HepG2 (cell line): ENCODE data around the gene TRIM15. TPM values are rescaled to one million over a fixed set of nuclear protein-coding genes. Genes with fewer than 3 reads are reported as not detected.
A peak's percentile ranks its signal among the peaks of the same experiment; 100 is the strongest.

Experiments
- ATAC-seq: fragments of 200-7000 bp; cut with Tn5 transposase; 3 replicates; pipeline ENCODE4 v1.9.1; 2020; ENCODE audit warnings: mild to moderate bottlenecking, moderate library complexity
- BruUV-seq: library from RNA; stranded (reverse); fragments of 400-500 nt; replicated peaks from 2 replicates; lab custom pipeline; 2021; lab: Mats Ljungman, UMichigan
- CTCF ChIA-PET: fragments of 300-600 bp; formaldehyde crosslinking; extraction: SDS; loops from one replicate; lab custom pipeline; 2021; ENCODE audit warnings: low total read pairs, inconsistent platforms, low intra/inter-chr PET ratio; lab: Yijun Ruan, JAX
- POLR2A ChIA-PET: fragments of 350-600 bp; sonication (Branson Sonifier 250); formaldehyde crosslinking; loops from one replicate; lab custom pipeline; 2020; ENCODE audit warnings: antibody characterized with exemption, inconsistent platforms; lab: Yijun Ruan, JAX
- DNase-seq: peaks from one replicate; pipeline ENCODE4 v3.0.0-alpha.2; 2015; ENCODE audit warnings: low spot score
- FAIRE-seq: peaks from 3 replicates; lab custom pipeline; 2011; peaks lifted over from hg19 to GRCh38; lab: Jason Lieb, UNC
- H2AFZ ChIP-seq: one replicate; pipeline ENCODE4 v1.6.1; 2011; ENCODE audit warnings: low read length, inconsistent platforms
- H3K27ac ChIP-seq: fragments of 300-600 bp; 3 replicates; pipeline ENCODE4 v1.8.0; 2011; ENCODE audit warnings: mixed run types, mild to moderate bottlenecking, mixed read lengths, low read length, inconsistent platforms; ENCODE audit not compliant: insufficient read depth; ENCODE audit errors: extremely low read length
- H3K27me3 ChIP-seq, 2 experiments: fragments of 200-600 bp in 1 of 2; 2 replicates in 1 of 2; 3 replicates in 1 of 2; pipeline versions ENCODE4 v1.6.0 to v1.8.0; 2011; ENCODE audit warnings: low read length in 2 of 2, mild to moderate bottlenecking in 2 of 2, moderate library complexity in 2 of 2, inconsistent platforms in 1 of 2; ENCODE audit not compliant: insufficient read depth in 2 of 2, control insufficient read depth in 1 of 2
- H3K36me3 ChIP-seq, 2 experiments: fragments of 200-600 bp in 1 of 2; replicated peaks in 1 of 2; 2 replicates in 1 of 2; 3 replicates in 1 of 2; pipeline versions ENCODE4 v1.5.1 to v1.8.0; 2011; ENCODE audit warnings: low read length in 2 of 2, inconsistent platforms in 1 of 2; ENCODE audit not compliant: insufficient read depth in 2 of 2, control insufficient read depth in 1 of 2
- H3K4me1 ChIP-seq: 2 replicates; pipeline ENCODE4 v1.5.1; 2012; ENCODE audit warnings: low read length, inconsistent platforms; ENCODE audit not compliant: insufficient read depth
- H3K4me2 ChIP-seq: 2 replicates; pipeline ENCODE4 v1.6.0; 2011; ENCODE audit warnings: low read depth, low read length, inconsistent platforms
- H3K4me3 ChIP-seq, 3 experiments: fragments of 200-600 bp in 1 of 3; sonication (generic), shearing (Covaris generic) in 1 of 3; replicated peaks in 1 of 3; 2 replicates each; pipeline ENCODE4 v1.5.1; 2011 to 2016; ENCODE audit warnings: low read length in 3 of 3, inconsistent platforms in 2 of 3, low read depth in 2 of 3, mild to moderate bottlenecking in 2 of 3, control low read depth in 1 of 3, mixed read lengths in 1 of 3; ENCODE audit not compliant: insufficient read depth in 1 of 3
- H3K79me2 ChIP-seq: one replicate; pipeline ENCODE4 v1.6.1; 2011; ENCODE audit warnings: low read length, inconsistent platforms; ENCODE audit not compliant: insufficient read depth
- H3K9ac ChIP-seq: 2 replicates; pipeline ENCODE4 v1.6.0; 2011; ENCODE audit warnings: mild to moderate bottlenecking, low read depth, low read length, inconsistent platforms; ENCODE audit not compliant: insufficient read depth
- H3K9me3 ChIP-seq: 2 replicates; pipeline ENCODE4 v1.5.1; 2012; ENCODE audit warnings: mild to moderate bottlenecking, low read length
- H4K20me1 ChIP-seq: 2 replicates; pipeline ENCODE4 v1.6.0; 2011; ENCODE audit warnings: inconsistent platforms, mild to moderate bottlenecking, low read length, moderate library complexity; ENCODE audit not compliant: insufficient read depth
- ARID5B ChIP-seq: IDR thresholded peaks from 2 replicates; pipeline ENCODE4 v1.4.0; 2020; ENCODE audit warnings: mild to moderate bottlenecking, missing genetic modification reagents
- CCAR2 ChIP-seq: fragments of 200-400 bp; formaldehyde crosslinking; optimal IDR thresholded peaks from 2 replicates; pipeline ENCODE3; 2018; ENCODE audit warnings: low read depth, mild to moderate bottlenecking, low read length, moderate library complexity
- CSRNP1 ChIP-seq: sonication (generic); formaldehyde crosslinking; IDR thresholded peaks from 2 replicates; pipeline ENCODE4 v1.8.1; 2023; ENCODE audit warnings: mild to moderate bottlenecking, missing genetic modification reagents
- ELF3 ChIP-seq: IDR thresholded peaks from 2 replicates; pipeline ENCODE4 v1.6.1; 2016; ENCODE audit warnings: missing genetic modification reagents, missing compliant biosample characterization
- FOSL2 ChIP-seq: sonication (generic); formaldehyde crosslinking; IDR thresholded peaks from 2 replicates; pipeline ENCODE4 v1.4.0; 2020; ENCODE audit warnings: missing genetic modification reagents
- GATAD2A ChIP-seq: IDR thresholded peaks from 2 replicates; pipeline ENCODE4 v1.6.1; 2016
- GPN1 ChIP-seq: sonication (generic); formaldehyde crosslinking; IDR thresholded peaks from 2 replicates; pipeline ENCODE4 v1.5.1; 2020; ENCODE audit warnings: missing genetic modification reagents, borderline replicate concordance
- KAT2B ChIP-seq: fragments of 150-350 bp; IDR thresholded peaks from 2 replicates; pipeline ENCODE4 v1.6.1; 2014; ENCODE audit warnings: low read depth, low read length, borderline replicate concordance
- MAFF ChIP-seq: IDR thresholded peaks from 2 replicates; pipeline ENCODE4 v1.6.1; 2011; ENCODE audit warnings: low read depth, low read length, improper control_type of control experiment
- PAWR ChIP-seq: sonication (generic); formaldehyde crosslinking; IDR thresholded peaks from 2 replicates; pipeline ENCODE4 v1.4.0; 2020; ENCODE audit warnings: missing genetic modification reagents, mild to moderate bottlenecking, borderline replicate concordance
- PHF21A ChIP-seq: sonication (generic); formaldehyde crosslinking; IDR thresholded peaks from 2 replicates; pipeline ENCODE4 v1.5.0; 2020; ENCODE audit warnings: mild to moderate bottlenecking, missing genetic modification reagents
- SSRP1 ChIP-seq: IDR thresholded peaks from 2 replicates; pipeline ENCODE4 v1.6.1; 2016; ENCODE audit warnings: control low read depth
- TBL1XR1 ChIP-seq: fragments of 150-350 bp; IDR thresholded peaks from 2 replicates; pipeline ENCODE4 v1.6.1; 2014; ENCODE audit warnings: borderline replicate concordance, low read length; ENCODE audit not compliant: partially characterized antibody
- TGIF2 ChIP-seq: IDR thresholded peaks from 2 replicates; pipeline ENCODE4 v1.6.1; 2016; ENCODE audit warnings: control low read depth, missing compliant biosample characterization
- ZBTB8A ChIP-seq: sonication (generic); formaldehyde crosslinking; IDR thresholded peaks from 2 replicates; pipeline ENCODE4 v1.4.0; 2020; ENCODE audit warnings: mild to moderate bottlenecking, low read depth, missing genetic modification reagents, borderline replicate concordance
- ZNF317 ChIP-seq: sonication (generic); formaldehyde crosslinking; IDR thresholded peaks from 2 replicates; pipeline ENCODE4 v1.5.0; 2020; ENCODE audit warnings: mild to moderate bottlenecking, missing genetic modification reagents
- ZNF350 ChIP-seq: sonication (generic); formaldehyde crosslinking; IDR thresholded peaks from 2 replicates; pipeline ENCODE4 v1.4.0; 2020; ENCODE audit warnings: mild to moderate bottlenecking, low read depth, missing genetic modification reagents, borderline replicate concordance
- WGBS: methylation state at CpG from one replicate; pipeline ENCODE4 v1.1.6; 2017; ENCODE audit warnings: low lambda C conversion rate; 5-methylcytosine and 5-hydroxymethylcytosine counted together
- in situ Hi-C: cut with HindIII; loops from 2 replicates; pipeline ENCODE4 v1.10.0; 2017; ENCODE audit warnings: low pct_unique_long_range_greater_than_20kb; ENCODE audit not compliant: extremely low pct_ligation_motif_present
- intact Hi-C: fragments of 100-400 bp; cut with micrococcal nuclease; formaldehyde crosslinking; loops from one replicate; pipeline ENCODE4 v1.10.0; 2022; ENCODE audit not compliant: unreplicated experiment
- polyA plus RNA-seq, 8 experiments: library from polyadenylated mRNA; depleted of rRNA in 3 of 8; stranded (reverse) in 7 of 8; unstranded in 1 of 8; fragments of >200 nt; fragmentation: Illumina TruSeq in 4 of 8; extraction: Trizol in 4 of 8; gene quantifications; 2 replicates each; pipeline versions ENCODE4 v1.2.1 to v1.2.3, GENCODE V29; 2011 to 2016; ENCODE audit warnings: low read depth in 4 of 8, missing spikeins in 1 of 8, mixed read lengths in 1 of 8; ENCODE audit not compliant: insufficient read depth in 1 of 8
- total RNA-seq, 5 experiments: library from RNA; depleted of rRNA; stranded (reverse); fragments of >200 nt; fragmentation: Illumina TruSeq; extraction: Trizol; gene quantifications; 2 replicates each; pipeline ENCODE4 v1.2.3, GENCODE V29; 2016; ENCODE audit warnings: low read depth in 1 of 5

TRIM15 gene
- total and polyA plus RNA-seq, 2 of the 13 experiments (the other 11 are each of a cell fraction or from before 2014, with no cell fraction given) = 35.1 to 38.2 TPM

- in situ Hi-C loops = no loop called here
- intact Hi-C loops = no loop called here
- ChIA-PET CTCF (no interaction called here), POLR2A (interaction anchor here (0.8 to 1.2 kb wide), 3 partner anchors 8 to 54 kb away, joined by 3 to 5 read pairs (median 5); partner anchors contain the start of gene TRIM40)
- H2AFZ ChIP-seq = no peak overlapping the region
- H4K20me1 ChIP-seq = no peaks in the 10 kb centered on the region
- BruUV-seq = no TSS peak
- H3K9me3 ChIP-seq = no peaks in the 10 kb centered on the region
- H3K4me2 ChIP-seq = peak overlapping the region; percentile 57
- no peak for DNase-seq
- no peak for ATAC-seq
- no peaks in the 10 kb centered on the region for H3K79me2 ChIP-seq
- no peaks in the 10 kb centered on the region for H3K36me3 ChIP-seq
- H3K9ac ChIP-seq = no peak overlapping the region
- no peak overlapping the region for H3K27ac ChIP-seq
- WGBS = 75% methylated on average over 2 of the region's 2 CpGs
- H3K4me1 ChIP-seq = peaks cover 70% of the 10 kb centered on the region
- no peaks in the 10 kb centered on the region for H3K27me3 ChIP-seq
- FAIRE-seq = no peak
- H3K4me3 ChIP-seq = no peak overlapping the region; a peak in 1 of 6 replicates
- TF ChIP-seq PAWR (CRISPR knock-in tag) (no peak), TBL1XR1 (no peak), ARID5B (CRISPR knock-in tag) (0 out of 2 replicates have a peak, but pooled peaks have one; percentile 16), GATAD2A (no peak), SSRP1 (CRISPR knock-in tag) (0 out of 2 replicates have a peak, but pooled peaks have one; percentile 39), CSRNP1 (CRISPR knock-in tag) (no peak), FOSL2 (CRISPR knock-in tag) (no peak), ELF3 (CRISPR knock-in tag) (no peak), ZBTB8A (no peak), CCAR2 (no peak), ZNF317 (CRISPR knock-in tag) (no peak), MAFF (no peak), ZNF350 (CRISPR knock-in tag) (no peak), KAT2B (no peak), TGIF2 (CRISPR knock-in tag) (0 out of 2 replicates have a peak, but pooled peaks have one; percentile 41), GPN1 (no peak), PHF21A (CRISPR knock-in tag) (no peak)
Observed at GRCh38 chr6:30155520-30156261, 7.7 kb upstream of the TRIM15 start.
